B cell (primary cell): ENCODE measurements around the gene ZNHIT1. TPM values are rescaled to one million over a fixed set of nuclear protein-coding genes. Genes with fewer than 3 reads are reported as not detected.

Experiments used
- ATAC-seq: fragments of 200-7000 bp; cut with Tn5 transposase; one replicate; pipeline ENCODE4 v1.10.0; 2021; ENCODE audit warnings: low read depth, mild to moderate bottlenecking, moderate number of reproducible peaks, moderate library complexity
- CTCF ChIA-PET: fragments of 350-600 bp; sonication (Branson Sonifier 250); formaldehyde crosslinking; loops from one replicate; lab custom pipeline; 2021; ENCODE audit warnings: antibody characterized with exemption, inconsistent platforms; lab: Charles Lee
- POLR2A ChIA-PET: fragments of 350-600 bp; sonication (Branson Sonifier 250); formaldehyde crosslinking; loops from one replicate; lab custom pipeline; 2021; ENCODE audit warnings: antibody characterized with exemption; lab: Charles Lee
- DNase-seq: peaks from one replicate; pipeline ENCODE4 v3.0.0; 2013
- H2AFZ ChIP-seq: 2 replicates; pipeline ENCODE4 v1.6.1; 2012; ENCODE audit warnings: mild to moderate bottlenecking, low read depth, low read length; ENCODE audit not compliant: insufficient read depth, poor library complexity, severe bottlenecking
- H3K27ac ChIP-seq, 2 donors: 1 replicate in 1 of 2; 2 replicates in 1 of 2; pipeline ENCODE4 v1.5.1; 2012 to 2013; ENCODE audit warnings: low read length in 2 of 2, mild to moderate bottlenecking in 2 of 2, moderate library complexity in 1 of 2
- H3K27me3 ChIP-seq, 4 experiments: fragments of 200-600 bp in 1 of 4; sonication (generic) in 1 of 4; replicated peaks in 1 of 4; 1 replicate in 2 of 4; 2 replicates in 2 of 4; pipeline versions ENCODE4 v1.6.1 to v1.7.0; 2013 to 2016; ENCODE audit warnings: low read length in 3 of 4, mild to moderate bottlenecking in 2 of 4, mixed read lengths in 1 of 4, moderate library complexity in 1 of 4; ENCODE audit not compliant: insufficient read depth in 4 of 4, control insufficient read depth in 3 of 4; ENCODE audit errors: control extremely low read depth in 1 of 4
- H3K36me3 ChIP-seq, 2 experiments: replicated peaks in 1 of 2; 1 replicate in 1 of 2; 2 replicates in 1 of 2; pipeline versions ENCODE4 v1.6.1 to v1.7.1; 2013; ENCODE audit warnings: low read length in 1 of 2; ENCODE audit not compliant: insufficient read depth in 2 of 2, control insufficient read depth in 1 of 2; ENCODE audit errors: control extremely low read depth in 1 of 2, extremely low read depth in 1 of 2
- H3K4me1 ChIP-seq, 2 donors: fragments of 200-600 bp in 1 of 2; sonication (generic) in 1 of 2; 1 replicate in 1 of 2; 2 replicates in 1 of 2; pipeline versions ENCODE4 v1.5.1 to v1.6.1; 2013 to 2017; ENCODE audit warnings: low read length in 2 of 2; ENCODE audit not compliant: control insufficient read depth in 2 of 2, insufficient read depth in 2 of 2
- H3K4me2 ChIP-seq: replicated peaks from 2 replicates; pipeline ENCODE3; 2012; ENCODE audit warnings: mild to moderate bottlenecking, low read depth, low read length; ENCODE audit not compliant: poor library complexity, severe bottlenecking
- H3K4me3 ChIP-seq, 5 experiments: fragments of 200-600 bp in 1 of 5; sonication (generic) in 1 of 5; 1 replicate in 3 of 5; 2 replicates in 2 of 5; pipeline versions ENCODE4 v1.5.1 to v1.7.0; 2011 to 2016; ENCODE audit warnings: low read length in 4 of 5, mild to moderate bottlenecking in 4 of 5, low read depth in 2 of 5, control low read depth in 1 of 5, moderate library complexity in 1 of 5; ENCODE audit not compliant: insufficient read depth in 1 of 5; ENCODE audit errors: control extremely low read depth in 1 of 5, extremely low read depth in 1 of 5
- H3K79me2 ChIP-seq: fragments of 200-600 bp; sonication (generic); one replicate; pipeline ENCODE4 v1.6.0; 2016; ENCODE audit warnings: low read length; ENCODE audit not compliant: control insufficient read depth, insufficient read depth
- H3K9ac ChIP-seq: fragments of 200-600 bp; sonication (generic); 2 replicates; pipeline ENCODE4 v1.6.1; 2017; ENCODE audit warnings: mild to moderate bottlenecking, low read length, moderate library complexity
- H3K9me3 ChIP-seq, 3 donors: one replicate each; pipeline versions ENCODE4 v1.6.1 to v1.7.1; 2013; ENCODE audit warnings: low read length in 2 of 3; ENCODE audit not compliant: control insufficient read depth in 2 of 3, insufficient read depth in 1 of 3; ENCODE audit errors: control extremely low read depth in 1 of 3
- H4K20me1 ChIP-seq: 2 replicates; pipeline ENCODE4 v1.6.0; 2012; ENCODE audit warnings: mild to moderate bottlenecking, low read length; ENCODE audit not compliant: insufficient read depth, control insufficient read depth, poor library complexity, severe bottlenecking
- H3K27ac Mint-ChIP-seq: one replicate; pipeline ENCODE4 v1.8.0; 2021; ENCODE audit warnings: mixed read lengths
- H3K27me3 Mint-ChIP-seq: one replicate; pipeline ENCODE4 v1.8.0; 2021; ENCODE audit warnings: mixed read lengths
- H3K4me1 Mint-ChIP-seq: one replicate; pipeline ENCODE4 v1.8.0; 2021; ENCODE audit warnings: mixed read lengths
- H3K4me3 Mint-ChIP-seq: one replicate; pipeline ENCODE4 v1.8.0; 2021; ENCODE audit warnings: mixed read lengths
- H3K9me3 Mint-ChIP-seq: one replicate; pipeline ENCODE4 v1.8.0; 2022; ENCODE audit warnings: mixed read lengths; ENCODE audit not compliant: insufficient read depth
- CTCF ChIP-seq: fragments of 200-600 bp; IDR thresholded peaks from one replicate; pipeline ENCODE4 v1.8.0; 2022; ENCODE audit warnings: antibody characterized with exemption, mild to moderate bottlenecking
- EZH2 ChIP-seq: IDR thresholded peaks from 2 replicates; pipeline ENCODE4 v1.6.1; 2012; ENCODE audit warnings: borderline replicate concordance, low read depth, mild to moderate bottlenecking, moderate library complexity, low read length; ENCODE audit not compliant: insufficient read depth, poor library complexity, severe bottlenecking
- WGBS: methylation state at CpG from one replicate; pipeline ENCODE4 v1.1.5; 2013; ENCODE audit warnings: missing lambda C conversion rate; ENCODE audit not compliant: insufficient coverage; 5-methylcytosine and 5-hydroxymethylcytosine counted together
- intact Hi-C: fragments of 100-400 bp; cut with micrococcal nuclease; formaldehyde crosslinking; loops from one replicate; pipeline ENCODE4 v1.10.0; 2022
- polyA plus RNA-seq: library from polyadenylated mRNA; depleted of rRNA; stranded (reverse); fragments of >200 nt; gene quantifications from 2 replicates; pipeline ENCODE4 v1.2.3, GENCODE V29; 2012
- total RNA-seq, 2 donors: library from RNA; stranded (reverse); fragments of 120-200 nt in 1 of 2; gene quantifications; 1 replicate in 1 of 2; 2 replicates in 1 of 2; pipeline versions ENCODE4 v1.2.3 to v1.2.4, GENCODE V29; 2013 to 2022

Gene ZNHIT1
- total and polyA plus RNA-seq, 2 donors (not counting 1 experiment from before 2014, with no cell fraction given) = 28.5 to 37.3 TPM

DNA sequence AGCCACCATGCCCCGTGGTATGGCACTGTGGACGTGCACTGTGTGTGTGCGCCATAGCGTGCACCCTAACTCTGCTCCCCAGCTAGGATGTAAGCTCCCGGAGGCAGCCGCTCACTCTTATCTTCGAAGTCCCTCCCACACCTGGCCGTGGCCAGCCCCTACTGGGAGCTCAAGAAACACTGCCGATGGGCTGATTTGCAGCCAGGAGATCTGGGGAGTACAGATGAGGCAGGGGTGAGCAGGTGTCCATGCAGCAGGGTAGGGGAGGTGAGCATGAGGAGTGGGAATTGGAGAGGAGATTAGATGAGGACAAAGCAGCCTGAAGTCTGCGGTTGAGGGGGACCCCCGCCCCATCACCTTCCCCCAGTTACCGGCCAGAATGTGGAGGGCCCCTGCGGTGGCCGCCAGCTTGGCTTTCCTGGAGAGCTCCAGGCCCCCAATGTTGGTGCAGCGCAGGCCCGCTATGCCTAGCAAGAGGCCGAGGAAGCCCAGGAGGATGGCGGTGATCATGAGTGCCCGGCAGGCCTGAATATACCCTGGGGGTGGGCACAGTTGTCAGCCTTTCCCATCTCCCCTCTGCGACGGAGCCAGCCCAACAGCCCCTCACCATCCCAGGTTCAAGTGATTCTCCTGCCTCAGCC, 16.1 kb downstream of the ZNHIT1 start:
- H3K27ac ChIP-seq = no peak overlapping the region
- ATAC-seq = no peak
- no peaks in the 10 kb centered on the region for H3K27me3 ChIP-seq
- no peak for TF ChIP-seq CTCF
- no peak for TF ChIP-seq EZH2
- no peak overlapping the region for H3K4me3 ChIP-seq
- H3K79me2 ChIP-seq = peaks cover 3% of the 10 kb centered on the region
- Mint-ChIP-seq H3K4me1 (no peaks in the 10 kb centered on the region), H3K9me3 (no peaks in the 10 kb centered on the region), H3K27me3 (no peaks in the 10 kb centered on the region), H3K27ac (no peak overlapping the region), H3K4me3 (no peak overlapping the region)
- no peak overlapping the region for H3K4me2 ChIP-seq
- WGBS = 97% methylated on average over 14 of the region's 21 CpGs
- no peak for DNase-seq
- intact Hi-C loops = no loop called here
- peaks cover 33% of the 10 kb centered on the region for H4K20me1 ChIP-seq
- no peak overlapping the region for H3K9ac ChIP-seq
- peaks cover 0 to 5% of the 10 kb centered on the region in 2 experiments for H3K36me3 ChIP-seq
- ChIA-PET CTCF (interaction anchor here (1.2 kb wide), 1 partner anchor 10 kb away, joined by 6 read pairs; no protein-coding TSS in a partner anchor), POLR2A (no interaction called here)
- H3K9me3 ChIP-seq = no peaks in the 10 kb centered on the region
- no peak overlapping the region for H2AFZ ChIP-seq
- no peaks in the 10 kb centered on the region for H3K4me1 ChIP-seq

DNA sequence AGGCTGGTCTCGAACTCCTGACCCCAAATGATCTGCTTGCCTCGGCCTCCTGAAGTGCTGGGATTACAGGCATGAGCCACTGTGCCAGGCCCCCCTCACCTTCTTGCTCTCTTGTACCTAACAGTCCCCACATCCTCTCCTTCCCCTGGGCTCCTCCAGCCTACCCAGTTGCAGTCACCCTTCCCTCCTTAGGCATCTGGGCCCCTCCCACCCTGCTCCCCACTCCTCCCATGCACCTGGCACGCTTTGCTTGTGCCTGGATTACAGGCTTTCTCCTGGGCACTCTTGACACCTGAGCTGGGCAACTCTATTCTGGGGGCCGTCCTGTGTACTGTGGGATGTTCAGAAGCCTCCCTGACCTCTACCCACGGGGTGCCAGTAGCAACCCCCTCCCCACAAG, 16.7 kb downstream of the ZNHIT1 start:
- TF ChIP-seq EZH2 (no peak), CTCF (no peak)
- DNase-seq = no peak
- Mint-ChIP-seq H3K27ac (no peak overlapping the region), H3K4me3 (no peak overlapping the region), H3K4me1 (no peaks in the 10 kb centered on the region), H3K9me3 (no peaks in the 10 kb centered on the region), H3K27me3 (no peaks in the 10 kb centered on the region)
- H3K27me3 ChIP-seq = no peaks in the 10 kb centered on the region
- no peaks in the 10 kb centered on the region for H3K4me1 ChIP-seq
- H3K79me2 ChIP-seq = peaks cover 10% of the 10 kb centered on the region
- intact Hi-C loops = no loop called here
- H2AFZ ChIP-seq = no peak overlapping the region
- POLR2A ChIA-PET = no interaction called here
- WGBS = 93% methylated on average over 5 of the region's 5 CpGs
- peaks cover 39% of the 10 kb centered on the region for H4K20me1 ChIP-seq
- no peak overlapping the region for H3K4me2 ChIP-seq
- CTCF ChIA-PET = interaction anchor here (0.6 to 1.2 kb wide), 5 partner anchors 9 to 951 kb away, joined by 3 to 7 read pairs (median 6); no protein-coding TSS in a partner anchor
- H3K27ac ChIP-seq = no peak overlapping the region
- peaks cover 0 to 7% of the 10 kb centered on the region in 2 experiments for H3K36me3 ChIP-seq
- no peak for ATAC-seq
- no peak overlapping the region for H3K9ac ChIP-seq
- no peaks in the 10 kb centered on the region for H3K9me3 ChIP-seq
- no peak overlapping the region for H3K4me3 ChIP-seq
